Measurements from ENCODE around the gene CAPN5. TPM values are rescaled to one million over a fixed set of nuclear protein-coding genes. Genes with fewer than 3 reads are reported as not detected.
A peak's percentile ranks its signal among the peaks of the same experiment; 100 is the strongest.

The CAPN5 gene
- total and polyA plus RNA-seq, 2 experiments from 2014 or later = 10.2 to 32.2 TPM

DNA sequence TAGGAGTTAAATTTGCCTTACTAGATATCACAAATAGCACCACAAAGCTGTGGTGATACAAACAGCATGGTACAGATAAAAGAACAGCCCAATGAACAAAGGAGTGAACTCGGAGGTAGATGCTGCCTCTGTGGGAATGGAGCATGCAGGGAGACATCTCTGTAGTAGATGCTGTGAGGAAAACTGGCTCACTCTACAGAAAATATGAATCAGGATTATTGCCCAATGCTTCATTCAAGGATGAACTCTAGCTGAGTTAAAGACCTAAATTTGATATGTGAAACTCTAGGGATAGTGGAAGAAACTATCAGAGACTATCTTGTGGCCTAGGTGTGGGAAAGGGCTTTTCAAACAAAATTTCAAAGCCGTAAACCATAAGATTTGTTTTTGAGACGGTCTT lies 15.3 kb upstream of the CAPN5 start:
- Histone ChIP-seq H2AFZ (0 out of 2 replicates have a peak overlapping the region, but pooled peaks have one; percentile 28), H3K9me2 (ENCODE audit: insufficient read depth) (no peaks in the 10 kb centered on the region), H3K36me3 (ENCODE audit: insufficient read depth) (no peaks in the 10 kb centered on the region), H3K79me2 (replicated peaks; ENCODE audit: insufficient read depth) (no peaks in the 10 kb centered on the region), H4K20me1 (replicated peaks; ENCODE audit: insufficient read depth) (no peaks in the 10 kb centered on the region), H3F3A (replicated peaks; ENCODE audit: low read depth) (no peaks in the 10 kb centered on the region), H3K27ac (ENCODE audit: low read depth) (no peak overlapping the region), H3K27me3 (ENCODE audit: insufficient read depth) (no peaks in the 10 kb centered on the region), H3K4me1 (ENCODE audit: insufficient read depth) (0 out of 2 replicates have a peak, but pooled peaks cover 4% of the 10 kb centered on the region), H3K4me3 (no peak overlapping the region), H3K4me2 (no peak overlapping the region)
- no peak for ATAC-seq
- no peak overlapping the region for H3K4me3 Mint-ChIP-seq
- no peaks in the 10 kb centered on the region; the same call in none of the 3 replicates for H3K36me3 Mint-ChIP-seq (ENCODE audit: low read depth)
- peaks cover 16% of the 10 kb centered on the region for H3K9me3 Mint-ChIP-seq
- DNase-seq (ENCODE audit: low spot score) = no peak
- peaks cover 3% of the 10 kb centered on the region for H3K4me1 Mint-ChIP-seq
- H3K27me3 Mint-ChIP-seq (ENCODE audit: insufficient read depth, low read depth, poor library complexity) = peaks cover 2% of the 10 kb centered on the region
- TF ChIP-seq REST (IDR thresholded peaks at IDR 0.05; ENCODE audit: unreplicated experiment) = no peak
- TF ChIP-seq JUNB (IDR thresholded peaks at IDR 0.05; ENCODE audit: unreplicated experiment) = no peak
- TF ChIP-seq STAT1 (IDR thresholded peaks at IDR 0.05; ENCODE audit: unreplicated experiment) = no peak
- no peak for TF ChIP-seq NANOG (IDR thresholded peaks at IDR 0.05; ENCODE audit: borderline replicate concordance)
- TF ChIP-seq CREB1 (CRISPR knock-in tag; IDR thresholded peaks at IDR 0.05; ENCODE audit: low read depth) = no peak
- no peak for TF ChIP-seq ZNF331 (CRISPR knock-in tag; IDR thresholded peaks at IDR 0.05; ENCODE audit: low read depth)
- TF ChIP-seq EZH2phosphoT487 (IDR thresholded peaks at IDR 0.05; ENCODE audit: unreplicated experiment) = no peak
- no peak for TF ChIP-seq ZNF114 (CRISPR knock-in tag; IDR thresholded peaks at IDR 0.05)
- TF ChIP-seq POLR2AphosphoS5 (IDR thresholded peaks at IDR 0.05; ENCODE audit: low read depth) = no peak
- TF ChIP-seq EZH2 (IDR thresholded peaks at IDR 0.05; ENCODE audit: low read depth, unreplicated experiment) = no peak
- TF ChIP-seq, protein P1, sequence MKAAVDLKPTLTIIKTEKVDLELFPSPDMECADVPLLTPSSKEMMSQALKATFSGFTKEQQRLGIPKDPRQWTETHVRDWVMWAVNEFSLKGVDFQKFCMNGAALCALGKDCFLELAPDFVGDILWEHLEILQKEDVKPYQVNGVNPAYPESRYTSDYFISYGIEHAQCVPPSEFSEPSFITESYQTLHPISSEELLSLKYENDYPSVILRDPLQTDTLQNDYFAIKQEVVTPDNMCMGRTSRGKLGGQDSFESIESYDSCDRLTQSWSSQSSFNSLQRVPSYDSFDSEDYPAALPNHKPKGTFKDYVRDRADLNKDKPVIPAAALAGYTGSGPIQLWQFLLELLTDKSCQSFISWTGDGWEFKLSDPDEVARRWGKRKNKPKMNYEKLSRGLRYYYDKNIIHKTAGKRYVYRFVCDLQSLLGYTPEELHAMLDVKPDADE (IDR thresholded peaks at IDR 0.05) = no peak
- no peak for TF ChIP-seq ZNF462 (CRISPR knock-in tag; IDR thresholded peaks at IDR 0.05)
- no peak for TF ChIP-seq CTCF (conservative IDR thresholded peaks at IDR 0.05; ENCODE audit: low read depth in 2 of 2)
- H3K27ac Mint-ChIP-seq = no peak overlapping the region

Data from GM23338 (cell line).